NT2/D1 (cell line): ENCODE data around the gene CACNA2D1.

Experiments
- SUZ12 ChIP-seq: IDR thresholded peaks from 2 replicates; pipeline ENCODE4 v1.6.1; 2011; ENCODE audit not compliant: insufficient read length, insufficient read depth; ENCODE audit errors: extremely low read depth
- ZNF274 ChIP-seq: IDR thresholded peaks from 2 replicates; pipeline ENCODE4 v1.6.1; 2011; ENCODE audit warnings: mild to moderate bottlenecking, low read depth, low read length

- TF ChIP-seq ZNF274: no peak
- no peak for TF ChIP-seq SUZ12
Measured at GRCh38 chr7:82035456-82035855, 408.1 kb downstream of the CACNA2D1 start.
